Embryonic facial prominence (tissue), 1 donor: ENCODE measurements around the gene KIAA0040.
A peak's percentile ranks its signal among the peaks of the same experiment; 100 is the strongest.
"Not testable (repeated sequence)": the region's sequence is repeated elsewhere in the genome, so short reads cannot be mapped to it uniquely, and the experiment has no call there.

ENCODE experiments used
- DNase-seq: peaks from one replicate; pipeline ENCODE4 v3.0.0-alpha.2; 2016; ENCODE audit errors: extremely low spot score

KIAA0040 gene

GRCh38 chr1:175137369-175137768 lies 55.2 kb downstream of the KIAA0040 start:
- DNase-seq = no peak

GRCh38 chr1:175136246-175136645 lies 56.3 kb downstream of the KIAA0040 start:
- DNase-seq = no peak

- no peak for DNase-seq
Measured at GRCh38 chr1:175134500-175134899, 58.1 kb downstream of the KIAA0040 start.

- no peak for DNase-seq
Measured at GRCh38 chr1:175133673-175134435, 58.7 kb downstream of the KIAA0040 start.

- DNase-seq = no peak
Measured at GRCh38 chr1:175132436-175132835, 60.1 kb downstream of the KIAA0040 start.

GRCh38 chr1:175131095-175131494 lies 61.5 kb downstream of the KIAA0040 start:
- DNase-seq = no peak

GRCh38 chr1:175130649-175131045 lies 61.9 kb downstream of the KIAA0040 start:
- DNase-seq = no peak

GRCh38 chr1:175129997-175130648 lies 62.5 kb downstream of the KIAA0040 start:
- no peak for DNase-seq

- DNase-seq = no peak
Measured at GRCh38 chr1:175129644-175129996, 63.0 kb downstream of the KIAA0040 start.

- peak; percentile 46 for DNase-seq
Measured at GRCh38 chr1:175129182-175129581, 63.4 kb downstream of the KIAA0040 start.

- no peak for DNase-seq
Measured at GRCh38 chr1:175128523-175128922, 64.1 kb downstream of the KIAA0040 start.

GRCh38 chr1:175127565-175127964 lies 65.0 kb downstream of the KIAA0040 start:
- DNase-seq = no peak

- DNase-seq = no peak
Measured at GRCh38 chr1:175126347-175126746, 66.2 kb downstream of the KIAA0040 start.

GRCh38 chr1:175124861-175125260 lies 67.7 kb downstream of the KIAA0040 start:
- DNase-seq = no peak

GRCh38 chr1:175120511-175120910 lies 72.1 kb downstream of the KIAA0040 start:
- DNase-seq = no peak

- DNase-seq = no peak
Measured at GRCh38 chr1:175118375-175119367, 73.9 kb downstream of the KIAA0040 start.

GRCh38 chr1:175116903-175117302 lies 75.7 kb downstream of the KIAA0040 start:
- no peak for DNase-seq

GRCh38 chr1:175116210-175116798 lies 76.3 kb downstream of the KIAA0040 start:
- no peak for DNase-seq

GRCh38 chr1:175114996-175115395 lies 77.6 kb downstream of the KIAA0040 start:
- DNase-seq = no peak

GRCh38 chr1:175108331-175108820 lies 84.2 kb downstream of the KIAA0040 start:
- DNase-seq = not testable (repeated sequence)
